H1 (cell line): Measurements from ENCODE around the gene TNF. TPM values are rescaled to one million over a fixed set of nuclear protein-coding genes. Genes with fewer than 3 reads are reported as not detected.

Experiments used
- CTCF ChIA-PET: fragments of 300-600 bp; sonication (Branson Sonifier 250); formaldehyde crosslinking; loops from one replicate; lab custom pipeline; 2021; ENCODE audit not compliant: partially characterized antibody; lab: Charles Lee
- POLR2A ChIA-PET: fragments of 300-600 bp; sonication (Branson Sonifier 250); formaldehyde crosslinking; loops from one replicate; lab custom pipeline; 2021; ENCODE audit warnings: inconsistent platforms; ENCODE audit not compliant: partially characterized antibody; lab: Charles Lee
- DNase-seq, 2 experiments: peaks; one replicate each; pipeline versions ENCODE4 v3.0.0 to v3.0.0-alpha.2; 2010 to 2022; ENCODE audit warnings: low spot score in 2 of 2, low read depth in 1 of 2, mixed read lengths in 1 of 2
- FAIRE-seq: peaks from 2 replicates; lab custom pipeline; 2011; peaks lifted over from hg19 to GRCh38; lab: Jason Lieb, UNC
- H2AFZ ChIP-seq: 2 replicates; pipeline ENCODE4 v1.8.1; 2012; ENCODE audit warnings: low read length, inconsistent platforms
- H2AK5ac ChIP-seq: 2 replicates; pipeline ENCODE4 v1.6.1; 2013; ENCODE audit warnings: low read depth, low read length
- H2BK120ac ChIP-seq: replicated peaks from 2 replicates; pipeline ENCODE3; 2013; ENCODE audit warnings: low read depth, low read length, inconsistent platforms
- H2BK12ac ChIP-seq: 2 replicates; pipeline ENCODE4 v1.6.1; 2013; ENCODE audit warnings: low read depth, low read length
- H2BK15ac ChIP-seq: 2 replicates; pipeline ENCODE4 v1.6.1; 2013; ENCODE audit warnings: low read length
- H2BK20ac ChIP-seq: 2 replicates; pipeline ENCODE4 v1.6.1; 2013; ENCODE audit warnings: low read length
- H2BK5ac ChIP-seq: 2 replicates; pipeline ENCODE4 v1.6.1; 2013; ENCODE audit warnings: low read depth, low read length
- H3K14ac ChIP-seq: 2 replicates; pipeline ENCODE4 v1.6.1; 2013; ENCODE audit warnings: inconsistent platforms; ENCODE audit not compliant: insufficient read length
- H3K18ac ChIP-seq: 2 replicates; pipeline ENCODE4 v1.6.1; 2013; ENCODE audit warnings: low read length; ENCODE audit errors: extremely low read depth
- H3K23ac ChIP-seq: 2 replicates; pipeline ENCODE4 v1.6.1; 2013; ENCODE audit warnings: inconsistent platforms; ENCODE audit not compliant: insufficient read length
- H3K23me2 ChIP-seq: 2 replicates; pipeline ENCODE4 v1.6.1; 2013; ENCODE audit warnings: low read depth, low read length
- H3K27ac ChIP-seq: 2 replicates; pipeline ENCODE4 v1.6.1; 2011; ENCODE audit warnings: low read depth, low read length, inconsistent platforms
- H3K27me3 ChIP-seq, 4 experiments: replicated peaks in 1 of 4; 1 replicate in 1 of 4; 2 replicates in 3 of 4; pipeline versions ENCODE4 v1.6.1 to v1.8.1; 2011 to 2013; ENCODE audit warnings: low read length in 3 of 4, mild to moderate bottlenecking in 3 of 4, inconsistent platforms in 2 of 4, mixed read lengths in 2 of 4, moderate library complexity in 1 of 4; ENCODE audit not compliant: control insufficient read depth in 3 of 4, insufficient read depth in 3 of 4; ENCODE audit errors: extremely low read depth in 1 of 4
- H3K36me3 ChIP-seq, 4 experiments: 2 replicates each; pipeline versions ENCODE4 v1.6.1 to v1.8.1; 2011 to 2013; ENCODE audit warnings: mild to moderate bottlenecking in 4 of 4, low read length in 3 of 4, moderate library complexity in 2 of 4, control low read depth in 1 of 4, inconsistent platforms in 1 of 4; ENCODE audit not compliant: insufficient read depth in 4 of 4, control insufficient read depth in 2 of 4
- H3K4ac ChIP-seq: replicated peaks from 2 replicates; pipeline ENCODE3; 2013; ENCODE audit warnings: low read length, low read depth, mixed read lengths, inconsistent platforms; ENCODE audit not compliant: insufficient read length
- H3K4me1 ChIP-seq, 4 experiments: replicated peaks in 1 of 4; 1 replicate in 1 of 4; 2 replicates in 3 of 4; pipeline versions ENCODE4 v1.6.1 to v1.8.1; 2011 to 2013; ENCODE audit warnings: low read length in 3 of 4, inconsistent platforms in 2 of 4, mixed read lengths in 1 of 4; ENCODE audit not compliant: insufficient read depth in 4 of 4, control insufficient read depth in 3 of 4
- H3K4me2 ChIP-seq, 2 experiments: 2 replicates each; pipeline versions ENCODE4 v1.6.1 to v1.8.1; 2011 to 2013; ENCODE audit warnings: low read depth in 2 of 2, low read length in 2 of 2, control low read depth in 1 of 2, inconsistent platforms in 1 of 2, mild to moderate bottlenecking in 1 of 2; ENCODE audit not compliant: insufficient read depth in 1 of 2
- H3K4me3 ChIP-seq, 4 experiments: fragments of 200-600, 300-600 bp in 1 of 4; sonication (generic), shearing (Covaris generic), sonication (Bioruptor Twin) in 1 of 4; 2 replicates each; pipeline versions ENCODE4 v1.5.1 to v1.8.1; 2011 to 2016; ENCODE audit warnings: low read length in 4 of 4, low read depth in 3 of 4, control low read depth in 2 of 4, inconsistent platforms in 2 of 4, mild to moderate bottlenecking in 2 of 4, mixed read lengths in 1 of 4, moderate library complexity in 1 of 4; ENCODE audit not compliant: insufficient read depth in 2 of 4; ENCODE audit errors: extremely low read depth in 1 of 4
- H3K56ac ChIP-seq: replicated peaks from 2 replicates; pipeline ENCODE3; 2013; ENCODE audit warnings: low read depth, mild to moderate bottlenecking, mixed read lengths, low read length, inconsistent platforms; ENCODE audit not compliant: insufficient read length
- H3K79me1 ChIP-seq: 2 replicates; pipeline ENCODE4 v1.6.1; 2013; ENCODE audit warnings: low read depth, low read length, control low read depth
- H3K79me2 ChIP-seq, 2 experiments: 2 replicates each; pipeline versions ENCODE4 v1.6.1 to v1.8.1; 2012 to 2013; ENCODE audit warnings: low read length in 2 of 2, mild to moderate bottlenecking in 2 of 2, inconsistent platforms in 1 of 2; ENCODE audit not compliant: insufficient read depth in 2 of 2, control insufficient read depth in 1 of 2
- H3K9ac ChIP-seq, 4 experiments: replicated peaks in 1 of 4; 1 replicate in 1 of 4; 2 replicates in 3 of 4; pipeline versions ENCODE4 v1.6.1 to v1.8.1; 2011 to 2013; ENCODE audit warnings: low read depth in 3 of 4, low read length in 3 of 4, control low read depth in 2 of 4, mild to moderate bottlenecking in 2 of 4, moderate library complexity in 2 of 4, inconsistent platforms in 1 of 4; ENCODE audit errors: extremely low read depth in 1 of 4
- H3K9me3 ChIP-seq, 2 experiments: 2 replicates each; pipeline versions ENCODE4 v1.6.1 to v1.8.1; 2012 to 2013; ENCODE audit warnings: mild to moderate bottlenecking in 2 of 2, moderate library complexity in 2 of 2, control low read depth in 1 of 2, inconsistent platforms in 1 of 2, low read depth in 1 of 2, low read length in 1 of 2, mixed read lengths in 1 of 2; ENCODE audit not compliant: insufficient read depth in 2 of 2
- H4K20me1 ChIP-seq, 2 experiments: replicated peaks in 1 of 2; 2 replicates each; pipeline versions ENCODE3 to v1.8.1; 2011 to 2013; ENCODE audit warnings: inconsistent platforms in 2 of 2, low read length in 2 of 2, mild to moderate bottlenecking in 1 of 2; ENCODE audit not compliant: insufficient read depth in 2 of 2, control insufficient read depth in 1 of 2
- H4K5ac ChIP-seq: 2 replicates; pipeline ENCODE4 v1.6.1; 2013; ENCODE audit warnings: low read length, low read depth, mixed read lengths, inconsistent platforms; ENCODE audit not compliant: insufficient read length
- H4K8ac ChIP-seq: 2 replicates; pipeline ENCODE4 v1.8.0; 2013; ENCODE audit warnings: mild to moderate bottlenecking, moderate library complexity, low read length, inconsistent platforms; ENCODE audit not compliant: insufficient read depth; ENCODE audit errors: extremely low read depth
- H4K91ac ChIP-seq: replicated peaks from 2 replicates; pipeline ENCODE3; 2013; ENCODE audit warnings: low read length, mixed read lengths, inconsistent platforms; ENCODE audit not compliant: insufficient read length
- BRCA1 ChIP-seq: IDR thresholded peaks from 2 replicates; pipeline ENCODE4 v1.6.1; 2012; ENCODE audit warnings: low read depth, low read length, improper control_type of control experiment
- SP1 ChIP-seq: IDR thresholded peaks from 2 replicates; pipeline ENCODE4 v1.6.1; 2011; ENCODE audit warnings: low read depth, low read length
- WGBS, 2 experiments: shearing (Covaris generic) in 1 of 2; methylation state at CpG; one replicate each; pipeline versions ENCODE4 v1.1.6 to v1.1.7; 2013 to 2015; ENCODE audit warnings: low lambda C conversion rate in 2 of 2, mixed read lengths in 2 of 2, inconsistent platforms in 1 of 2, low coverage in 1 of 2, missing lambda C conversion rate in 1 of 2; ENCODE audit not compliant: insufficient replicate concordance in 2 of 2, insufficient coverage in 1 of 2, insufficient read length in 1 of 2; ENCODE audit errors: extremely low coverage in 1 of 2, missing lambda C conversion rate in 1 of 2; 5-methylcytosine and 5-hydroxymethylcytosine counted together
- polyA plus RNA-seq, 7 experiments: library from polyadenylated mRNA; depleted of rRNA in 3 of 7; stranded (reverse) in 5 of 7; unstranded in 2 of 7; fragments of >200 nt in 5 of 7; fragments of 200-250 nt in 2 of 7; gene quantifications; 1 replicate in 5 of 7; 2 replicates in 1 of 7; 4 replicates in 1 of 7; pipeline versions ENCODE4 v1.2.1 to v1.2.3, GENCODE V29; 2011 to 2013; ENCODE audit warnings: missing spikeins in 2 of 7, mixed read lengths in 2 of 7
- total RNA-seq: library from RNA; stranded (reverse); fragmentation: NEBNext Ultra II Directional; extraction: Animal tissue kit (Norgen Biotek cat#: 25700); gene quantifications from 2 replicates; pipeline ENCODE4 v1.2.1, GENCODE V29; 2021

The TNF gene
- total and polyA plus RNA-seq, 2 of the 8 experiments (the other 6 are each of a cell fraction or from before 2014, with no cell fraction given) = not detected

GRCh38 chr6:31587791-31588777, 12.7 kb downstream of the TNF start:
- Histone ChIP-seq H3K9me3 (no peaks in the 10 kb centered on the region), H3K4me2 (no peak overlapping the region), H2BK15ac (no peak overlapping the region), H3K79me2 (no peaks in the 10 kb centered on the region), H3K79me1 (no peaks in the 10 kb centered on the region), H3K23me2 (0 out of 2 replicates have a peak, but pooled peaks cover 2% of the 10 kb centered on the region), H4K8ac (no peak overlapping the region; the same call in 1 of the 2 replicates), H4K91ac (no peak overlapping the region), H3K36me3 (no peaks in the 10 kb centered on the region), H3K23ac (no peak overlapping the region), H3K9ac (no peak overlapping the region), H3K4ac (no peak overlapping the region), H3K56ac (no peak overlapping the region), H2BK5ac (no peak overlapping the region), H3K4me3 (no peak overlapping the region), H3K14ac (no peak overlapping the region), H2BK20ac (no peak overlapping the region), H3K27ac (no peak overlapping the region), H2BK12ac (no peak overlapping the region), H3K4me1 (peaks cover 0 to 4% (median 0%) of the 10 kb centered on the region in 4 experiments; a peak in 1 of 7 replicates), H3K18ac (no peak overlapping the region), H4K5ac (no peak overlapping the region), H2AFZ (no peak overlapping the region), H4K20me1 (no peaks in the 10 kb centered on the region), H2BK120ac (no peak overlapping the region), H2AK5ac (no peak overlapping the region), H3K27me3 (no peaks in the 10 kb centered on the region)
- FAIRE-seq (no peak), DNase-seq (no peak)
- POLR2A ChIA-PET = interaction anchor here (0.6 to 3.9 kb wide), 12 partner anchors 8 to 59 kb away, joined by 3 to 16 read pairs (median 5); partner anchors contain the start of genes ATP6V1G2, DDX39B, MCCD1 and NFKBIL1
- CTCF ChIA-PET = interaction anchor here (0.7 to 22.0 kb wide), 10 partner anchors 4 to 69 kb away, joined by 3 to 640 read pairs (median 8); partner anchors contain the start of genes AIF1, ATP6V1G2, LST1 and LTB
- WGBS, 2 experiments = 84% methylated on average over 8 of the region's 12 CpGs; no CpG with 5 or more reads in 1 of the 2 experiments
- TF ChIP-seq SP1 (no peak), BRCA1 (no peak)
